H9 (cell line): ENCODE measurements around the gene ACTN2. TPM values are rescaled to one million over a fixed set of nuclear protein-coding genes. Genes with fewer than 3 reads are reported as not detected.

Experiments
- DNase-seq: peaks from one replicate; pipeline ENCODE4 v3.0.0-alpha.2; 2017
- H2AFZ ChIP-seq: one replicate; pipeline ENCODE4 v1.6.1; 2013; ENCODE audit warnings: mild to moderate bottlenecking, low read length, control low read depth, moderate library complexity
- H2AK5ac ChIP-seq: 2 replicates; pipeline ENCODE4 v1.6.1; 2013; ENCODE audit warnings: low read length, control low read depth, mixed read lengths; ENCODE audit not compliant: insufficient read length
- H2BK120ac ChIP-seq: one replicate; pipeline ENCODE4 v1.6.1; 2013; ENCODE audit warnings: low read depth, mild to moderate bottlenecking, low read length, control low read depth, inconsistent platforms; ENCODE audit not compliant: poor library complexity, severe bottlenecking
- H2BK12ac ChIP-seq: 2 replicates; pipeline ENCODE4 v1.6.1; 2013; ENCODE audit warnings: low read length, control low read depth, mixed read lengths, low read depth; ENCODE audit not compliant: insufficient read length
- H2BK15ac ChIP-seq: 2 replicates; pipeline ENCODE4 v1.6.1; 2013; ENCODE audit warnings: low read depth, low read length, control low read depth
- H2BK20ac ChIP-seq: one replicate; pipeline ENCODE4 v1.6.1; 2013; ENCODE audit warnings: low read depth, mild to moderate bottlenecking, low read length, control low read depth, inconsistent platforms; ENCODE audit not compliant: poor library complexity, severe bottlenecking
- H2BK5ac ChIP-seq: 2 replicates; pipeline ENCODE4 v1.6.1; 2013; ENCODE audit warnings: low read length, control low read depth, mixed read lengths; ENCODE audit not compliant: insufficient read length
- H3K14ac ChIP-seq: 2 replicates; pipeline ENCODE4 v1.6.1; 2013; ENCODE audit warnings: low read length, control low read depth; ENCODE audit not compliant: insufficient read depth
- H3K18ac ChIP-seq: 2 replicates; pipeline ENCODE4 v1.6.1; 2013; ENCODE audit warnings: low read depth, mild to moderate bottlenecking, mixed read lengths, low read length, control low read depth; ENCODE audit not compliant: insufficient read length
- H3K23ac ChIP-seq: 2 replicates; pipeline ENCODE4 v1.6.1; 2013; ENCODE audit warnings: low read length, control low read depth, mixed read lengths, low read depth; ENCODE audit not compliant: insufficient read length
- H3K23me2 ChIP-seq: 2 replicates; pipeline ENCODE4 v1.6.1; 2013; ENCODE audit warnings: low read depth, mild to moderate bottlenecking, mixed read lengths, low read length, control low read depth; ENCODE audit not compliant: insufficient read length, poor library complexity, severe bottlenecking
- H3K27ac ChIP-seq: 2 replicates; pipeline ENCODE4 v1.5.1; 2013; ENCODE audit warnings: low read length, control low read depth, mixed read lengths, low read depth; ENCODE audit not compliant: insufficient read length
- H3K27me3 ChIP-seq: 2 replicates; pipeline ENCODE4 v1.6.1; 2013; ENCODE audit warnings: low read length, control low read depth, inconsistent platforms; ENCODE audit not compliant: insufficient read depth
- H3K4ac ChIP-seq: 2 replicates; pipeline ENCODE4 v1.6.1; 2013; ENCODE audit warnings: low read depth, mild to moderate bottlenecking, control low read depth, inconsistent platforms, low read length, moderate library complexity
- H3K4me1 ChIP-seq: 2 replicates; pipeline ENCODE4 v1.6.1; 2013; ENCODE audit warnings: low read length, control low read depth, inconsistent platforms; ENCODE audit not compliant: insufficient read depth
- H3K4me2 ChIP-seq: 2 replicates; pipeline ENCODE4 v1.6.1; 2013; ENCODE audit warnings: low read length, control low read depth, mixed read lengths; ENCODE audit not compliant: insufficient read length, insufficient read depth
- H3K56ac ChIP-seq: 2 replicates; pipeline ENCODE4 v1.6.1; 2013; ENCODE audit warnings: low read depth, mild to moderate bottlenecking, mixed read lengths, low read length, control low read depth; ENCODE audit not compliant: insufficient read length
- H3K79me1 ChIP-seq: 2 replicates; pipeline ENCODE4 v1.6.1; 2013; ENCODE audit warnings: low read depth, mild to moderate bottlenecking, moderate library complexity, low read length, control low read depth, inconsistent platforms; ENCODE audit not compliant: insufficient read depth, poor library complexity, severe bottlenecking
- H3K79me2 ChIP-seq: 2 replicates; pipeline ENCODE4 v1.6.1; 2013; ENCODE audit warnings: low read length, control low read depth, inconsistent platforms; ENCODE audit not compliant: insufficient read depth
- H3K9ac ChIP-seq: 2 replicates; pipeline ENCODE4 v1.6.1; 2013; ENCODE audit warnings: low read length, control low read depth, mixed read lengths; ENCODE audit not compliant: insufficient read length; ENCODE audit errors: extremely low read depth
- H3K9me3 ChIP-seq: one replicate; pipeline ENCODE4 v1.6.1; 2013; ENCODE audit warnings: low read depth, low read length, inconsistent platforms; ENCODE audit not compliant: control insufficient read depth
- H3T11ph ChIP-seq: one replicate; pipeline ENCODE4 v1.6.1; 2013; ENCODE audit warnings: mild to moderate bottlenecking, low read length, control low read depth, inconsistent platforms
- H4K20me1 ChIP-seq: one replicate; pipeline ENCODE4 v1.6.1; 2013; ENCODE audit not compliant: control insufficient read depth, insufficient read length, insufficient read depth
- H4K5ac ChIP-seq: 2 replicates; pipeline ENCODE4 v1.6.1; 2013; ENCODE audit warnings: low read depth, mild to moderate bottlenecking, mixed read lengths, low read length, control low read depth; ENCODE audit not compliant: insufficient read length
- H4K8ac ChIP-seq: replicated peaks from 2 replicates; pipeline ENCODE4 v1.6.1; 2013; ENCODE audit warnings: low read length, control low read depth, mixed read lengths, low read depth; ENCODE audit not compliant: insufficient read length
- H4K91ac ChIP-seq: 2 replicates; pipeline ENCODE4 v1.6.1; 2013; ENCODE audit warnings: low read depth, mild to moderate bottlenecking, moderate library complexity, mixed read lengths, low read length, control low read depth; ENCODE audit not compliant: insufficient read length
- H3K27ac Mint-ChIP-seq, 3 experiments: 2 replicates in 2 of 3; 3 replicates in 1 of 3; pipeline ENCODE4 v1.8.0; 2020 to 2021; ENCODE audit warnings: mixed read lengths in 3 of 3, mild to moderate bottlenecking in 1 of 3, moderate library complexity in 1 of 3
- H3K27me3 Mint-ChIP-seq: 2 replicates; pipeline ENCODE4 v1.8.0; 2021; ENCODE audit warnings: low read depth, mild to moderate bottlenecking, moderate library complexity, mixed read lengths
- H3K36me3 Mint-ChIP-seq, 3 experiments: 2 replicates in 2 of 3; 3 replicates in 1 of 3; pipeline ENCODE4 v1.8.0; 2020 to 2021; ENCODE audit warnings: low read depth in 3 of 3, mixed read lengths in 3 of 3; ENCODE audit not compliant: insufficient read depth in 1 of 3
- H3K4me1 Mint-ChIP-seq, 2 experiments: 2 replicates each; pipeline ENCODE4 v1.8.0; 2020; ENCODE audit warnings: mixed read lengths in 2 of 2
- H3K4me3 Mint-ChIP-seq, 2 experiments: 2 replicates in 1 of 2; 3 replicates in 1 of 2; pipeline ENCODE4 v1.8.0; 2020 to 2021; ENCODE audit warnings: mild to moderate bottlenecking in 2 of 2, mixed read lengths in 2 of 2, moderate library complexity in 1 of 2
- H3K9me3 Mint-ChIP-seq, 2 experiments: 2 replicates in 1 of 2; 3 replicates in 1 of 2; pipeline ENCODE4 v1.8.0; 2020; ENCODE audit warnings: mild to moderate bottlenecking in 2 of 2, mixed read lengths in 2 of 2, moderate library complexity in 1 of 2
- WGBS: extraction: QIAGEN DNeasy Blood & Tissue Kit; methylation state at CpG from one replicate; pipeline ENCODE4 v1.1.7; 2013; ENCODE audit warnings: missing lambda C conversion rate, low lambda C conversion rate, mixed read lengths; ENCODE audit not compliant: insufficient read length; ENCODE audit errors: extremely low coverage; 5-methylcytosine and 5-hydroxymethylcytosine counted together
- total RNA-seq: library from RNA; stranded (reverse); gene quantifications from 2 replicates; pipeline ENCODE4 v1.2.1, GENCODE V29; 2021
- TF ChIP-seq, protein P1 (sequence below): fragments of 200-600 bp; sonication (generic); conservative IDR thresholded peaks from 3 replicates; pipeline ENCODE4 v1.8.0; 2021; ENCODE audit warnings: antibody characterized with exemption, mild to moderate bottlenecking

Gene ACTN2
- total RNA-seq, 1 experiment from 2014 or later: 2.3 TPM

DNA sequence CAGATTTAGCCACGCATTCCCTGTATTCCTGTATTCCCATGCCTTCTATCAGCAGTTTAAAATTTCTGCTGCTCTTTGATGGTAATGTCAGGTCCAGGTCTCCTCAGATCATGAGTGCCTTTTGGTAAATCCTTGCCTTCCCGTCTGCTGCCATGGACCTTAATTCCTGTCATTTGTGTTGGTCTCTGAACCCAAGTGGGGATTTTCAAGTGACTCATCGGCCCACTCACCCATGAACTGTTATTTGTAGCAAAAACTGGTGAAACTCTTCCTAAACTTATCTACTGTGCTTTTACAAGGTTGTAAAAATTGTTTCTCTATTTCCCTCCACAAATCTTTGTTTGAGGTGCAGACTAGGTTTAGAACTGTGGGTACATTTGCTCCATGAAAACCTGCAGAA lies 47.4 kb downstream of the ACTN2 start:
- no peak overlapping the region for H3K27ac ChIP-seq
- H4K91ac ChIP-seq: no peak overlapping the region
- H3K27me3 Mint-ChIP-seq: no peaks in the 10 kb centered on the region

More for the DNA sequence above, 47.4 kb downstream of the ACTN2 start:
- WGBS: no CpG with 5 or more reads among the region's 3 CpGs
- no peak overlapping the region for H3T11ph ChIP-seq
- H3K18ac ChIP-seq: no peak overlapping the region
- no peak for DNase-seq
- no peaks in the 10 kb centered on the region for H3K27me3 ChIP-seq
- H3K23ac ChIP-seq: no peak overlapping the region
- no peak overlapping the region for H4K8ac ChIP-seq
- Mint-ChIP-seq H3K4me3 (no peak overlapping the region), H3K27ac (no peak overlapping the region), H3K9me3 (no peaks in the 10 kb centered on the region), H3K36me3 (no peaks in the 10 kb centered on the region; a peak in 2 of 7 replicates), H3K4me1 (peaks cover 6 to 12% of the 10 kb centered on the region in 2 experiments; a peak in 3 of 4 replicates)
- no peaks in the 10 kb centered on the region for H3K9me3 ChIP-seq
- no peak overlapping the region for H3K9ac ChIP-seq
- H3K4me2 ChIP-seq: no peak overlapping the region
- no peak overlapping the region for H2BK20ac ChIP-seq
- no peak overlapping the region for H2BK12ac ChIP-seq
- no peaks in the 10 kb centered on the region for H4K20me1 ChIP-seq
- H2AFZ ChIP-seq: no peak overlapping the region
- no peak overlapping the region for H2BK120ac ChIP-seq
- no peak overlapping the region for H3K14ac ChIP-seq
- no peaks in the 10 kb centered on the region for H3K79me2 ChIP-seq
- no peak overlapping the region for H2BK15ac ChIP-seq
- TF ChIP-seq, protein P1, sequence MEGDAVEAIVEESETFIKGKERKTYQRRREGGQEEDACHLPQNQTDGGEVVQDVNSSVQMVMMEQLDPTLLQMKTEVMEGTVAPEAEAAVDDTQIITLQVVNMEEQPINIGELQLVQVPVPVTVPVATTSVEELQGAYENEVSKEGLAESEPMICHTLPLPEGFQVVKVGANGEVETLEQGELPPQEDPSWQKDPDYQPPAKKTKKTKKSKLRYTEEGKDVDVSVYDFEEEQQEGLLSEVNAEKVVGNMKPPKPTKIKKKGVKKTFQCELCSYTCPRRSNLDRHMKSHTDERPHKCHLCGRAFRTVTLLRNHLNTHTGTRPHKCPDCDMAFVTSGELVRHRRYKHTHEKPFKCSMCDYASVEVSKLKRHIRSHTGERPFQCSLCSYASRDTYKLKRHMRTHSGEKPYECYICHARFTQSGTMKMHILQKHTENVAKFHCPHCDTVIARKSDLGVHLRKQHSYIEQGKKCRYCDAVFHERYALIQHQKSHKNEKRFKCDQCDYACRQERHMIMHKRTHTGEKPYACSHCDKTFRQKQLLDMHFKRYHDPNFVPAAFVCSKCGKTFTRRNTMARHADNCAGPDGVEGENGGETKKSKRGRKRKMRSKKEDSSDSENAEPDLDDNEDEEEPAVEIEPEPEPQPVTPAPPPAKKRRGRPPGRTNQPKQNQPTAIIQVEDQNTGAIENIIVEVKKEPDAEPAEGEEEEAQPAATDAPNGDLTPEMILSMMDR: no peak
- no peak overlapping the region for H3K56ac ChIP-seq
- H2AK5ac ChIP-seq: no peak overlapping the region
- H3K23me2 ChIP-seq: no peaks in the 10 kb centered on the region
- H4K5ac ChIP-seq: no peak overlapping the region
- no peak overlapping the region for H2BK5ac ChIP-seq
- H3K4me1 ChIP-seq: peaks cover 3% of the 10 kb centered on the region; the same call in 1 of the 2 replicates
- H3K79me1 ChIP-seq: no peaks in the 10 kb centered on the region
- H3K4ac ChIP-seq: no peak overlapping the region
